CD14-positive monocyte (primary cell): Measurements from ENCODE around the gene PDE11A. TPM values are rescaled to one million over a fixed set of nuclear protein-coding genes. Genes with fewer than 3 reads are reported as not detected.

Experiments used
- DNase-seq, 3 donors: peaks; one replicate each; pipeline ENCODE4 v3.0.0-alpha.2; 2011 to 2022
- H2AFZ ChIP-seq: 2 replicates; pipeline ENCODE4 v1.6.0; 2012; ENCODE audit warnings: mild to moderate bottlenecking, low read depth, low read length, inconsistent platforms; ENCODE audit not compliant: insufficient read depth, poor library complexity, severe bottlenecking
- H3K27ac ChIP-seq, 2 donors: 1 replicate in 1 of 2; 2 replicates in 1 of 2; pipeline ENCODE4 v1.5.1; 2012 to 2013; ENCODE audit warnings: low read length in 2 of 2, control low read depth in 1 of 2, inconsistent platforms in 1 of 2, low read depth in 1 of 2, mild to moderate bottlenecking in 1 of 2
- H3K27me3 ChIP-seq, 2 donors: one replicate each; pipeline versions ENCODE4 v1.6.0 to v1.6.1; 2011 to 2013; ENCODE audit warnings: low read length in 2 of 2; ENCODE audit not compliant: control insufficient read depth in 2 of 2, insufficient read depth in 2 of 2
- H3K36me3 ChIP-seq, 2 donors: replicated peaks in 1 of 2; 1 replicate in 1 of 2; 2 replicates in 1 of 2; pipeline versions ENCODE4 v1.5.1 to v1.6.1; 2012 to 2013; ENCODE audit warnings: low read length in 2 of 2, control low read depth in 1 of 2, inconsistent platforms in 1 of 2, mild to moderate bottlenecking in 1 of 2; ENCODE audit not compliant: insufficient read depth in 2 of 2, control insufficient read depth in 1 of 2
- H3K4me1 ChIP-seq, 2 donors: 1 replicate in 1 of 2; 2 replicates in 1 of 2; pipeline versions ENCODE4 v1.5.1 to v1.6.1; 2012 to 2013; ENCODE audit warnings: low read length in 2 of 2, control low read depth in 1 of 2, inconsistent platforms in 1 of 2, mild to moderate bottlenecking in 1 of 2, moderate library complexity in 1 of 2; ENCODE audit not compliant: insufficient read depth in 2 of 2, control insufficient read depth in 1 of 2
- H3K4me2 ChIP-seq: replicated peaks from 2 replicates; pipeline ENCODE3; 2012; ENCODE audit warnings: low read length, moderate library complexity, mild to moderate bottlenecking; ENCODE audit not compliant: poor library complexity, severe bottlenecking; ENCODE audit errors: extremely low read depth
- H3K4me3 ChIP-seq, 3 experiments: fragments of 200-600 bp in 1 of 3; sonication (generic) in 1 of 3; replicated peaks in 1 of 3; 1 replicate in 2 of 3; 2 replicates in 1 of 3; pipeline ENCODE4 v1.5.1; 2011 to 2013; ENCODE audit warnings: low read length in 3 of 3, mild to moderate bottlenecking in 3 of 3, control low read depth in 2 of 3, low read depth in 2 of 3, inconsistent platforms in 1 of 3, moderate library complexity in 1 of 3
- H3K79me2 ChIP-seq: 2 replicates; pipeline ENCODE4 v1.6.0; 2012; ENCODE audit warnings: mild to moderate bottlenecking, control low read depth, inconsistent platforms, low read length, moderate library complexity; ENCODE audit not compliant: insufficient read depth
- H3K9ac ChIP-seq: 2 replicates; pipeline ENCODE4 v1.6.0; 2017; ENCODE audit warnings: low read length, mild to moderate bottlenecking; ENCODE audit not compliant: insufficient read depth, poor library complexity, severe bottlenecking
- H3K9me3 ChIP-seq, 2 donors: replicated peaks in 1 of 2; 1 replicate in 1 of 2; 2 replicates in 1 of 2; pipeline versions ENCODE4 v1.5.1 to v1.6.1; 2012 to 2013; ENCODE audit warnings: low read length in 2 of 2, control low read depth in 1 of 2; ENCODE audit not compliant: control insufficient read depth in 1 of 2, insufficient read depth in 1 of 2
- H4K20me1 ChIP-seq: 2 replicates; pipeline ENCODE4 v1.6.0; 2012; ENCODE audit warnings: mild to moderate bottlenecking, low read length, control low read depth, moderate library complexity; ENCODE audit not compliant: insufficient read depth
- H3K27ac Mint-ChIP-seq, 7 donors: one replicate each; pipeline ENCODE4 v1.8.0; 2020; ENCODE audit warnings: mild to moderate bottlenecking in 7 of 7, mixed read lengths in 7 of 7, moderate library complexity in 6 of 7, inconsistent platforms in 2 of 7
- H3K27me3 Mint-ChIP-seq, 3 donors: one replicate each; pipeline ENCODE4 v1.8.0; 2021 to 2022; ENCODE audit warnings: low read depth in 3 of 3, mild to moderate bottlenecking in 3 of 3, mixed read lengths in 3 of 3, moderate library complexity in 3 of 3, inconsistent platforms in 1 of 3
- H3K36me3 Mint-ChIP-seq, 2 donors: one replicate each; pipeline ENCODE4 v1.8.0; 2020; ENCODE audit warnings: mixed read lengths in 2 of 2, inconsistent platforms in 1 of 2, mild to moderate bottlenecking in 1 of 2
- H3K4me1 Mint-ChIP-seq: one replicate; pipeline ENCODE4 v1.8.0; 2020; ENCODE audit warnings: mild to moderate bottlenecking, mixed read lengths
- H3K4me3 Mint-ChIP-seq, 2 donors: one replicate each; pipeline ENCODE4 v1.8.0; 2020; ENCODE audit warnings: mild to moderate bottlenecking in 2 of 2, mixed read lengths in 2 of 2, moderate library complexity in 1 of 2
- H3K9me3 Mint-ChIP-seq, 7 donors: one replicate each; pipeline ENCODE4 v1.8.0; 2020 to 2022; ENCODE audit warnings: mixed read lengths in 7 of 7, mild to moderate bottlenecking in 6 of 7, moderate library complexity in 6 of 7, inconsistent platforms in 2 of 7
- CTCF ChIP-seq: fragments of 200-600 bp; IDR thresholded peaks from one replicate; pipeline ENCODE4 v1.8.0; 2022; ENCODE audit warnings: antibody characterized with exemption, mild to moderate bottlenecking
- WGBS: methylation state at CpG from one replicate; pipeline ENCODE4 v1.1.5; 2013; ENCODE audit warnings: missing lambda C conversion rate; ENCODE audit not compliant: insufficient coverage; 5-methylcytosine and 5-hydroxymethylcytosine counted together
- intact Hi-C, 2 donors: fragments of 100-400 bp; cut with micrococcal nuclease; formaldehyde crosslinking; loops; one replicate each; pipeline versions ENCODE4 v1.15.0 to v1.15.1; 2023
- polyA plus RNA-seq, 3 donors: library from polyadenylated mRNA; depleted of rRNA in 1 of 3; unstranded in 2 of 3; stranded (reverse) in 1 of 3; fragments of 300-500 nt in 2 of 3; fragments of >200 nt in 1 of 3; fragmentation: Illumina TruSeq in 2 of 3; gene quantifications; 1 replicate in 2 of 3; 2 replicates in 1 of 3; pipeline ENCODE4 v1.2.3, GENCODE V29; 2012 to 2021

PDE11A gene
- polyA plus RNA-seq, 3 donors: not detected

GRCh38 chr2:177906041-177906718 lies 166.4 kb downstream of the PDE11A start:
- Histone ChIP-seq H3K36me3 (no peaks in the 10 kb centered on the region), H3K9me3 (no peaks in the 10 kb centered on the region), H3K27ac (no peak overlapping the region), H3K4me2 (no peak overlapping the region), H3K4me3 (no peak overlapping the region), H3K4me1 (no peaks in the 10 kb centered on the region), H2AFZ (no peak overlapping the region), H3K79me2 (no peaks in the 10 kb centered on the region), H3K9ac (no peak overlapping the region), H4K20me1 (no peaks in the 10 kb centered on the region), H3K27me3 (no peaks in the 10 kb centered on the region)
- Mint-ChIP-seq H3K4me1 (no peaks in the 10 kb centered on the region), H3K4me3 (no peak overlapping the region), H3K9me3 (peaks cover 0 to 3% (median 0%) of the 10 kb centered on the region in 7 donors), H3K27me3 (peaks cover 0 to 1% (median 0%) of the 10 kb centered on the region in 3 donors), H3K36me3 (no peaks in the 10 kb centered on the region), H3K27ac (peak overlapping the region in 1 of 7 donors; percentile 1)
- 59% methylated on average over 8 of the region's 12 CpGs for WGBS
- TF ChIP-seq CTCF: peak; percentile 77
- peak; percentile 4 to 29 (median 20) for DNase-seq
- intact Hi-C loops: no loop called here

GRCh38 chr2:177905640-177906039 lies 166.9 kb downstream of the PDE11A start:
- no peak overlapping the region for H3K27ac Mint-ChIP-seq
- Histone ChIP-seq H3K9ac (no peak overlapping the region), H2AFZ (no peak overlapping the region), H3K27ac (no peak overlapping the region), H3K36me3 (no peaks in the 10 kb centered on the region), H3K27me3 (no peaks in the 10 kb centered on the region), H3K4me3 (no peak overlapping the region), H3K4me2 (no peak overlapping the region), H3K4me1 (no peaks in the 10 kb centered on the region), H3K79me2 (no peaks in the 10 kb centered on the region), H3K9me3 (no peaks in the 10 kb centered on the region), H4K20me1 (no peaks in the 10 kb centered on the region)
- no peak for DNase-seq
- no peaks in the 10 kb centered on the region for H3K36me3 Mint-ChIP-seq
- H3K9me3 Mint-ChIP-seq: peaks cover 0 to 3% (median 0%) of the 10 kb centered on the region in 7 donors
- H3K27me3 Mint-ChIP-seq: peaks cover 0 to 1% (median 0%) of the 10 kb centered on the region in 3 donors
- no peak for TF ChIP-seq CTCF
- intact Hi-C loops: no loop called here
- 100% methylated on average over 1 of the region's 2 CpGs for WGBS
- H3K4me1 Mint-ChIP-seq: no peaks in the 10 kb centered on the region
- H3K4me3 Mint-ChIP-seq: no peak overlapping the region
